ENCODE data around the gene PUS3.

- TF ChIP-seq ZNF121 (CRISPR knock-in tag; IDR thresholded peaks at IDR 0.05) (no peak), RORB (CRISPR knock-in tag; IDR thresholded peaks at IDR 0.05) (no peak), CTCF (IDR thresholded peaks at IDR 0.05) (no peak), PRDM15 (CRISPR knock-in tag; IDR thresholded peaks at IDR 0.05) (no peak), NFYB (CRISPR knock-in tag; conservative IDR thresholded peaks at IDR 0.05; ENCODE audit: low read depth) (no peak), SMAD3 (CRISPR knock-in tag; IDR thresholded peaks at IDR 0.05; ENCODE audit: borderline replicate concordance) (no peak), NR1H2 (CRISPR knock-in tag; IDR thresholded peaks at IDR 0.05) (no peak), ZNF317 (CRISPR knock-in tag; IDR thresholded peaks at IDR 0.05; ENCODE audit: borderline replicate concordance, low read depth) (no peak), ZBTB21 (CRISPR knock-in tag; IDR thresholded peaks at IDR 0.05; ENCODE audit: borderline replicate concordance) (no peak)
These were observed 42.2 kb upstream of the PUS3 start for GRCh38 chr11:125945011-125945796.
